IPS-18a (cell line): ENCODE results near the gene NTRK3.

Experiments used
- H3K27ac ChIP-seq: one replicate; pipeline ENCODE4 v1.5.1; 2013; ENCODE audit warnings: low read length
- H3K27me3 ChIP-seq: one replicate; pipeline ENCODE4 v1.6.1; 2013; ENCODE audit warnings: mild to moderate bottlenecking, low read length; ENCODE audit not compliant: control insufficient read depth, insufficient read depth
- H3K36me3 ChIP-seq: one replicate; pipeline ENCODE4 v1.6.1; 2013; ENCODE audit warnings: low read depth, low read length; ENCODE audit not compliant: control insufficient read depth
- H3K4me1 ChIP-seq: one replicate; pipeline ENCODE4 v1.6.1; 2013; ENCODE audit warnings: low read depth, low read length; ENCODE audit not compliant: control insufficient read depth
- H3K4me3 ChIP-seq: one replicate; pipeline ENCODE4 v1.5.1; 2013; ENCODE audit warnings: low read length
- H3K9ac ChIP-seq: one replicate; pipeline ENCODE4 v1.6.1; 2013; ENCODE audit warnings: mild to moderate bottlenecking, low read length, moderate library complexity
- H3K9me3 ChIP-seq: one replicate; pipeline ENCODE4 v1.6.1; 2013; ENCODE audit warnings: low read depth, low read length; ENCODE audit not compliant: control insufficient read depth

Gene NTRK3

GRCh38 chr15:88166082-88166993, 90.2 kb downstream of the NTRK3 start:
- Histone ChIP-seq H3K4me1 (no peaks in the 10 kb centered on the region), H3K36me3 (no peaks in the 10 kb centered on the region), H3K4me3 (no peak overlapping the region), H3K27ac (no peak overlapping the region), H3K27me3 (no peaks in the 10 kb centered on the region), H3K9me3 (no peaks in the 10 kb centered on the region), H3K9ac (no peak overlapping the region)

GRCh38 chr15:88161636-88162035, 94.9 kb downstream of the NTRK3 start:
- no peaks in the 10 kb centered on the region for H3K36me3 ChIP-seq
- H3K9ac ChIP-seq: no peak overlapping the region
- H3K27ac ChIP-seq: no peak overlapping the region
- no peaks in the 10 kb centered on the region for H3K9me3 ChIP-seq
- H3K4me3 ChIP-seq: no peak overlapping the region
- H3K4me1 ChIP-seq: no peaks in the 10 kb centered on the region
- no peaks in the 10 kb centered on the region for H3K27me3 ChIP-seq

GRCh38 chr15:88155310-88155709, 101.2 kb downstream of the NTRK3 start:
- no peaks in the 10 kb centered on the region for H3K36me3 ChIP-seq
- H3K27me3 ChIP-seq: no peaks in the 10 kb centered on the region
- H3K9me3 ChIP-seq: no peaks in the 10 kb centered on the region
- H3K27ac ChIP-seq: no peak overlapping the region
- H3K9ac ChIP-seq: no peak overlapping the region
- no peaks in the 10 kb centered on the region for H3K4me1 ChIP-seq
- no peak overlapping the region for H3K4me3 ChIP-seq

GRCh38 chr15:88152672-88153071, 103.9 kb downstream of the NTRK3 start:
- H3K4me1 ChIP-seq: no peaks in the 10 kb centered on the region
- H3K27ac ChIP-seq: no peak overlapping the region
- H3K36me3 ChIP-seq: no peaks in the 10 kb centered on the region
- no peak overlapping the region for H3K9ac ChIP-seq
- H3K4me3 ChIP-seq: no peak overlapping the region
- no peaks in the 10 kb centered on the region for H3K27me3 ChIP-seq
- H3K9me3 ChIP-seq: no peaks in the 10 kb centered on the region

- Histone ChIP-seq H3K27me3 (no peaks in the 10 kb centered on the region), H3K4me1 (no peaks in the 10 kb centered on the region), H3K9ac (no peak overlapping the region), H3K4me3 (no peak overlapping the region), H3K9me3 (no peaks in the 10 kb centered on the region), H3K27ac (no peak overlapping the region), H3K36me3 (no peaks in the 10 kb centered on the region)
Observed at GRCh38 chr15:88147760-88148159, 108.8 kb downstream of the NTRK3 start.

GRCh38 chr15:88144921-88145653, 111.5 kb downstream of the NTRK3 start:
- H3K4me3 ChIP-seq: no peak overlapping the region
- no peaks in the 10 kb centered on the region for H3K4me1 ChIP-seq
- H3K36me3 ChIP-seq: no peaks in the 10 kb centered on the region

GRCh38 chr15:88142121-88142520, 114.4 kb downstream of the NTRK3 start:
- Histone ChIP-seq H3K9me3 (no peaks in the 10 kb centered on the region), H3K27me3 (no peaks in the 10 kb centered on the region), H3K27ac (no peak overlapping the region), H3K9ac (no peak overlapping the region), H3K4me1 (no peaks in the 10 kb centered on the region), H3K36me3 (no peaks in the 10 kb centered on the region), H3K4me3 (no peak overlapping the region)

More at GRCh38 chr15:88144921-88145653, 111.5 kb downstream of the NTRK3 start:
- H3K9ac ChIP-seq: no peak overlapping the region
- H3K9me3 ChIP-seq: no peaks in the 10 kb centered on the region
- no peaks in the 10 kb centered on the region for H3K27me3 ChIP-seq
- H3K27ac ChIP-seq: no peak overlapping the region

GRCh38 chr15:88141269-88141889, 115.2 kb downstream of the NTRK3 start:
- no peaks in the 10 kb centered on the region for H3K9me3 ChIP-seq
- no peaks in the 10 kb centered on the region for H3K4me1 ChIP-seq
- H3K4me3 ChIP-seq: no peak overlapping the region
- no peaks in the 10 kb centered on the region for H3K36me3 ChIP-seq
- no peaks in the 10 kb centered on the region for H3K27me3 ChIP-seq
- no peak overlapping the region for H3K9ac ChIP-seq
- H3K27ac ChIP-seq: no peak overlapping the region

- no peak overlapping the region for H3K27ac ChIP-seq
- H3K36me3 ChIP-seq: no peaks in the 10 kb centered on the region
- H3K9me3 ChIP-seq: no peaks in the 10 kb centered on the region
- H3K4me3 ChIP-seq: no peak overlapping the region
- no peaks in the 10 kb centered on the region for H3K4me1 ChIP-seq
- no peak overlapping the region for H3K9ac ChIP-seq
- H3K27me3 ChIP-seq: no peaks in the 10 kb centered on the region
Observed at GRCh38 chr15:88140398-88140797, 116.1 kb downstream of the NTRK3 start.

GRCh38 chr15:88139936-88140335, 116.6 kb downstream of the NTRK3 start:
- Histone ChIP-seq H3K36me3 (no peaks in the 10 kb centered on the region), H3K9me3 (no peaks in the 10 kb centered on the region), H3K27ac (no peak overlapping the region), H3K27me3 (no peaks in the 10 kb centered on the region), H3K4me3 (no peak overlapping the region), H3K9ac (no peak overlapping the region), H3K4me1 (no peaks in the 10 kb centered on the region)

GRCh38 chr15:88133795-88134194, 122.7 kb downstream of the NTRK3 start:
- H3K27ac ChIP-seq: no peak overlapping the region
- H3K36me3 ChIP-seq: no peaks in the 10 kb centered on the region
- H3K9me3 ChIP-seq: no peaks in the 10 kb centered on the region
- no peaks in the 10 kb centered on the region for H3K27me3 ChIP-seq
- no peak overlapping the region for H3K9ac ChIP-seq
- no peaks in the 10 kb centered on the region for H3K4me1 ChIP-seq
- no peak overlapping the region for H3K4me3 ChIP-seq
